Activated naive CD4-positive, alpha-beta T cell treated with anti-CD3 and anti-CD28 coated beads, Interleukin-2, amount 10 ng/mL, durations not matched to agents 7 days and 5 days (primary cell): ENCODE results near the gene SPOPL.
"Not testable (repeated sequence)": the region's sequence is repeated elsewhere in the genome, so short reads cannot be mapped to it uniquely, and the experiment has no call there.

Experiments
- CTCF ChIA-PET: fragments of 350-600 bp; sonication (Branson Sonifier 250); formaldehyde crosslinking; loops from one replicate; lab custom pipeline; 2021; ENCODE audit warnings: antibody characterized with exemption; lab: Charles Lee
- DNase-seq: peaks from one replicate; pipeline ENCODE4 v3.0.0-alpha.2; 2020
- H3K27ac Mint-ChIP-seq: one replicate; pipeline ENCODE4 v1.8.0; 2021; ENCODE audit warnings: mild to moderate bottlenecking, moderate library complexity, mixed read lengths
- H3K27me3 Mint-ChIP-seq: one replicate; pipeline ENCODE4 v1.8.0; 2021; ENCODE audit warnings: mild to moderate bottlenecking, mixed read lengths
- H3K36me3 Mint-ChIP-seq: one replicate; pipeline ENCODE4 v1.8.0; 2021; ENCODE audit warnings: mixed read lengths
- H3K4me1 Mint-ChIP-seq: one replicate; pipeline ENCODE4 v1.8.0; 2021; ENCODE audit warnings: mixed read lengths
- H3K4me3 Mint-ChIP-seq: one replicate; pipeline ENCODE4 v1.8.0; 2021; ENCODE audit warnings: mild to moderate bottlenecking, moderate library complexity, mixed read lengths
- H3K9me3 Mint-ChIP-seq: one replicate; pipeline ENCODE4 v1.8.0; 2021; ENCODE audit warnings: mixed read lengths

SPOPL gene

DNA sequence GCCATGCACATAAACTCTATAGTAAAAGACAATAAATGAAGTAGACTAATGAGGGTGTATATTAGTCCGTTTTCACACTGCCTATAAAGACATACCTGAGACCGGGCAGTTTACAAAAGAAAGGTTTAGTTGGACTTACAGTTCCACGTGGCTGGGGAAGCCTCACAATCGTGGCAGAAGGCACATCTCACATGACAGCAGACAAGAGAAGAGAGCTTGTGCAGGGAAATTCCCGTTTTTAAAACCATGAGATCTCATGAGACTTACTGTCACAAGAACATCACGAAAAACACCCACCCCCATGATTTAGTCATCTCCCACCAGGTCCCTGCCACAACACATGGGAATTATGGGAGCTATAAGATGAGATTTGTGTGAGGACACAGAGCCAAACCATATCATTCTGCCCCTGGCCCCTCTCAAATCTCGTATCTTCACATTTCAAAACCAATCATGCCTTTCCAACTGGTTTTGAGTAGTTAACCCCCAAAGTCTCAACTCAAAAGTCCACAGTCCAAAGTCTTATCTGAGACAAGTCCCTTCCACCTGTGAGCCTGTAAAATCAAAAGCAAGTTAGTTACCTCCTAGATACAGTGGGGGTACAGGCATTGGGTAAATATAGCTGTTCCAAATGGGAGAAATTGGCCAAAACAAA is 21.6 kb downstream of the SPOPL start:
- peaks cover 17% of the 10 kb centered on the region for H3K9me3 Mint-ChIP-seq
- H3K27ac Mint-ChIP-seq, H3K27me3 Mint-ChIP-seq, DNase-seq, CTCF ChIA-PET, H3K4me3 Mint-ChIP-seq: not testable (repeated sequence)
- peaks cover 26% of the 10 kb centered on the region for H3K36me3 Mint-ChIP-seq
- peaks cover 13% of the 10 kb centered on the region for H3K4me1 Mint-ChIP-seq

DNA sequence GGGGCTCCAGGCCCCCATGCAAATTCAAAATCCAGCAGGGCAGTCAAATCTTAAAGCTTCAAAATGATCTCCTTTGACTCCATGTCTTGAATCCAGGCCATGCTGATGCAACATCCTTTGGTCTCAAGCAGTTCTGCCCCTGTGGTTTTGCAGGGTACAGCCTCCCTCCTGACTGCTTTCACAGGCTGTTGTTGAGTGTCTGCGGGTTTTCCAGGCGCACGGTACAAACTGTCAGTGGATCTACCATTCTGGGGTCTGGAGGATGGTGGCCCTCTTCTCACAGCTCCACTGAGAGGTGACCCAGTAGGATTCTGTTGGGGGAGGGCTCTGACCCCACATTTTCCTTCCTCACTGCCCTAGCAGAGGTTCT is 22.1 kb downstream of the SPOPL start:
- peaks cover 17% of the 10 kb centered on the region for H3K9me3 Mint-ChIP-seq
- peaks cover 26% of the 10 kb centered on the region for H3K36me3 Mint-ChIP-seq
- H3K4me3 Mint-ChIP-seq, DNase-seq, H3K27ac Mint-ChIP-seq, H3K27me3 Mint-ChIP-seq, CTCF ChIA-PET: not testable (repeated sequence)
- peaks cover 13% of the 10 kb centered on the region for H3K4me1 Mint-ChIP-seq

DNA sequence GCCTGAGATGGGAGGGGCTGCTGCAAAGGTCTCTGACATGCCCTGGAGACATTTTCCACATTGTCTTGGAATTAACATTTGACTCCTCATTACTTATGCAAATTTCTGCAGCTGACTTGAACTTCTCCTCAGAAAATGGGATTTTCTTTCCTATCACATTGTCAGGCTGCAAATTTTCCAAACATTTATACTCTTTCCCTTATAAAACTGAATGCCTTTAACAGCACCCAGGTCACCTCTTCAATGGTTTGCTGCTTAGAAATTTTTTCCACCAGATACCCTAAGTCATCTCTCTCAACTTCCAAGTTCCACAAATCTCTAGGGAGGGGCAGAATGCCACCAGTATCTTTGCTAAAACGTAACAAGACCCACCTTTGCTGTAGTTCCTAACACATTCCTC is 22.8 kb downstream of the SPOPL start:
- CTCF ChIA-PET, H3K27ac Mint-ChIP-seq, H3K27me3 Mint-ChIP-seq, H3K4me3 Mint-ChIP-seq, DNase-seq: not testable (repeated sequence)
- H3K9me3 Mint-ChIP-seq = peaks cover 17% of the 10 kb centered on the region
- peaks cover 26% of the 10 kb centered on the region for H3K36me3 Mint-ChIP-seq
- peaks cover 13% of the 10 kb centered on the region for H3K4me1 Mint-ChIP-seq

DNA sequence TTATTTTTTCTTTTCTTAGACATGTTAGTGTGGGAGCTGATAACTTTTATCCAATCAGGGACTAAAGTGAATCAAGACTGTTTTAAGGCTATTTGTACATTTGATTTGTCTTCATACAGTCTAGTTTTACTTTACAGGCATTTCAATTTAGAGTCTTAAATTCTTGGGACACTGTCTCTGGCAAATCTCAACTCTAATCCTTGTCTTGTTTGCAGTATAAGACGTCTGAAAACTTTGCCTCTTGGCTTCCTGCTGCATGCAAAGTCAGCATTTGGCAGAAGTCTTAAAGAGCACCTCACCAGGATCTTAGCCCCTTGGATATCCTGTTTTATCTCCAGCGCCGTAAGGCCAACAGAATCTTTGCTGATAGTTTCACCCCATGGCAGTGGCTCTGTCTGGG is 30.3 kb downstream of the SPOPL start:
- H3K36me3 Mint-ChIP-seq = peaks cover 5% of the 10 kb centered on the region
- no peak overlapping the region for H3K4me3 Mint-ChIP-seq
- no peaks in the 10 kb centered on the region for H3K27me3 Mint-ChIP-seq
- DNase-seq = no peak
- CTCF ChIA-PET = no interaction called here
- no peaks in the 10 kb centered on the region for H3K9me3 Mint-ChIP-seq
- no peaks in the 10 kb centered on the region for H3K4me1 Mint-ChIP-seq
- H3K27ac Mint-ChIP-seq = no peak overlapping the region

DNA sequence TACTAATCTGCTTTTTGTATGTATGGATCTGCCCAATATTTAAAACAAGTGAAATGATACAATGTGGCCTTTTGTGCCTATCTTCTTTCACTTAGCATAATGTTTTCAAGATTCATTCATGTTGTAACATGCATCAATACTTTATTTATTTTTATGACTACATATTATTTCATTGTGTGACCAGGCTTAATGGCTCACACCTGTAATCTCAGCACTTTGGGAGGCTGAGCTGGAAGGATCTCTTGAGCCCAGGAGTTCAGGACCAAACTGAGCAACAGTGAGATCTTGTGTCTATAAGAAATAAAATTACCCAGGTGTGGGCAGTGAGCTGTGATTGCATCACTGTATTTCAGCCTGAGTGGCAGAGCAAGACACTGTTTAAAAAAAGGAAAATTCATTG is 33.2 kb downstream of the SPOPL start:
- peaks cover 8% of the 10 kb centered on the region for H3K9me3 Mint-ChIP-seq
- H3K27ac Mint-ChIP-seq = no peak overlapping the region
- peaks cover 15% of the 10 kb centered on the region for H3K36me3 Mint-ChIP-seq
- no peaks in the 10 kb centered on the region for H3K27me3 Mint-ChIP-seq
- DNase-seq = no peak
- H3K4me1 Mint-ChIP-seq = no peaks in the 10 kb centered on the region
- CTCF ChIA-PET = no interaction called here
- H3K4me3 Mint-ChIP-seq = no peak overlapping the region

DNA sequence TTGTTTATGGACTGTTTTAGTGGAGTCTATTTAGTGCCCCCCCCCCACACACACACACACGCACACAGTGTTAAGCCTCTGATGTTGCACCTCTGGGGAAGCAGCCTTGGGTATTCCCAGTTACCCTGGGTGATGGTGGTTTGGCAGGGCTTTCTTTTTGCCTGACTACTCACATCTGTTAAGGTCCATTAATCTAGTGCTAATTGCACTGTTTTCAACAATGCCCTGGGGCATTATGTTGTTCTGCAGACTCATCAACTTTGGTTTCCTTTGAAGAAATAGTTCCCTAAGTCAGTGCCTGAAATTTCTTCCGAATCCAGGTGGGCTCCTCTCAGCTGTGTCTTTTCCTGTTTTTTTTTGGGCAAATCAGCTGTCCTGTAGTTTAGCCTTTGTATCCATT is 34.7 kb downstream of the SPOPL start:
- DNase-seq = no peak
- Mint-ChIP-seq H3K9me3 (peaks cover 10% of the 10 kb centered on the region), H3K36me3 (peaks cover 18% of the 10 kb centered on the region), H3K27ac (no peak overlapping the region), H3K4me1 (no peaks in the 10 kb centered on the region), H3K27me3 (no peaks in the 10 kb centered on the region), H3K4me3 (no peak overlapping the region)
- CTCF ChIA-PET = no interaction called here

DNA sequence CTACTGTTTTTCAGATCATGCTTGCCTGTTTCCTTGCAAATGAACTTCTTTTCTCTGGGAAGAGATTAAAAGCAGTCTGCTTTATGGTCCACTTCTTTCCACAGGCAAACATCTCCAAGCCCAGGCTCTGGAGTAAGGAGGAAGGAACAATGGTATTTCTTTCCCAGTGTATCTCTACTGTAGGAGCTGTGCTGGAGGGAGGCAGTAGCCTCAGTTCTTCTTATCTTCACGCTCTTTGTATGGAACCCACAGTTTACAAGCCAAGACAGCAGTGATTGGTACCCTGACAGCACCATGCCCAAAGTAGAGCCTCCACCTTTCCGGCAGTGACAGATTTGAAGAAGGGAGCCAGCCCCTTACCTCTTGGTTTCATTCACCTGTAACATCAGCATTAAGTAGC is 35.2 kb downstream of the SPOPL start:
- Mint-ChIP-seq H3K4me3 (no peak overlapping the region), H3K36me3 (peaks cover 21% of the 10 kb centered on the region)
- CTCF ChIA-PET = no interaction called here

DNA sequence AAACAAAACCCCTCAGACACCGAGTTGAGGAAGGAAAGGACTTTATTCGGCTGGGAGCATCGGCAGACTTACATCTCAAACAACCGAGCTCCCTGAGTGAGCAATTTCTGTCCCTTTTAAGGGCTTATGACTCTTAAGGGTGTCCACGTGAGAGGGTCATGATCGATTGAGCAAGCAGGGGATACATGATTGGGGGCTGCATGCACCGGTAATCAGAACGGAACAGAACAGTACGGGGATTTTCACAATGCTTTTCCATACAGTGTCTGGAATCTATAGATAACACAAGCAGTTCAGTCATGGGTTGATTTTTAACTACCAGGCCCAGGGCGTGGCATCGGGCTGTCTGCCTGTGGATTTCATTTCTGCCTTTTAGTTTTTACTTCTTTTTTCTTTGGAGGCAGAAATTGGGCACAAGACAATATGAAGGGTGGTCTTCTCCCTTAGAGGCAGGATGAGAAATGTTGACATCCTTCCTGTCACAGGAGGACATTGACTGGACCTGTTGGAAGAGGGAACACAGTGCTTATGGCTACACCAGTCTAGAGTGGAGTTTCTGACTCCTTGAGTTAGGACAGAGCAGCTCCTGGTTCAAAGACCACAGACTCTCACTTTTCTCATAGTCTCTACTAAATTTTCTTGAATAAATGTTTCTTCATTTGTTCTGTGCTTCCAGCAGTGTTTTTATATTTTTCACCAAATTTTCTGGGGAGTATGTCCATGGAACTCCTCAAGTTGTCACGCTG is 35.8 kb downstream of the SPOPL start:
- Mint-ChIP-seq H3K27me3 (no peaks in the 10 kb centered on the region), H3K36me3 (peaks cover 25% of the 10 kb centered on the region), H3K4me3 (no peak overlapping the region), H3K27ac (no peak overlapping the region), H3K9me3 (peaks cover 15% of the 10 kb centered on the region), H3K4me1 (no peaks in the 10 kb centered on the region)
- CTCF ChIA-PET = no interaction called here
- DNase-seq = no peak

More for the DNA sequence above, 35.2 kb downstream of the SPOPL start:
- Mint-ChIP-seq H3K27me3 (no peaks in the 10 kb centered on the region), H3K4me1 (no peaks in the 10 kb centered on the region), H3K27ac (no peak overlapping the region), H3K9me3 (peaks cover 12% of the 10 kb centered on the region)
- DNase-seq = no peak

DNA sequence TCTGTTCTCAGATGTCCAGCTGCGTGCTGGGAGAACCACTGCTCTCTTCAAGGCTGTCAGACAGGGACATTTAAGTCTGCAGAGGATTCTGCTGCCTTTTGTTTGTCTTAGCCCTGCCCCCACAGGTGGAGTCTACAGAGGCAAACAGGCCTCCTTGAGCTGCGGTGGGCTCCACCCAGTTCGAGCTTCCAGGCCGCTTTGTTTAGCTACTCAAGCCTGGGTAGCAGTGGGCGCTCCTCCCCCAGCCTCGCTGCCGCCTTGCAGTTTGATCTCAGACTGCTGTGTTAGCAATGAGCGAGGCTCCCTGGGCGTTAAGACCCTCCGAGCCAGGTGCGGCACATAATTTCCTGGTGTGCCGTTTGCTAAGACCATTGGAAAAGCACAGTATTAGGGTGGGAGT is 42.6 kb downstream of the SPOPL start:
- CTCF ChIA-PET, H3K4me1 Mint-ChIP-seq, H3K27ac Mint-ChIP-seq, H3K27me3 Mint-ChIP-seq, H3K4me3 Mint-ChIP-seq, DNase-seq, H3K9me3 Mint-ChIP-seq: not testable (repeated sequence)
- H3K36me3 Mint-ChIP-seq = peaks cover 12% of the 10 kb centered on the region

DNA sequence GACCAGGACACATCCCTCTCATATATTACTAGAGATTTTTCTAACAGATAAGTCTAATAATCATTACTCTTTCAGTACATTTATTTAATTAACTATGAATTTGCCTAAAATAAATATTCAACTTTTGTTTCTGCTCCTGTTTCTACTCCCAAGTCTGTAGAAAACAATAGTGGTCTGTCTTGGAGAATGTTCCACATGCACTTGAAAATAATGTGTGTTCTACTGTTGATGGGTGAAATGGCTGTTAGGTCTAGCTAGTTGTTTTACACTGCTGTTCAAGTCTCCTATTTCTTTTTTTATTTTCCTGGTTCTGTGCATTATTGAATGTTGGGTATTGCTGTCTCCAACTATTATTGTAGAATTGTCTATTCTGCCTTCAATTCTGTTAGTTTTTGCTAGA is 47.2 kb downstream of the SPOPL start:
- H3K4me3 Mint-ChIP-seq = no peak overlapping the region
- no peaks in the 10 kb centered on the region for H3K4me1 Mint-ChIP-seq
- H3K9me3 Mint-ChIP-seq = no peaks in the 10 kb centered on the region
- no peaks in the 10 kb centered on the region for H3K27me3 Mint-ChIP-seq
- H3K27ac Mint-ChIP-seq = no peak overlapping the region
- no peak for DNase-seq
- CTCF ChIA-PET = no interaction called here
- H3K36me3 Mint-ChIP-seq = peaks cover 17% of the 10 kb centered on the region

DNA sequence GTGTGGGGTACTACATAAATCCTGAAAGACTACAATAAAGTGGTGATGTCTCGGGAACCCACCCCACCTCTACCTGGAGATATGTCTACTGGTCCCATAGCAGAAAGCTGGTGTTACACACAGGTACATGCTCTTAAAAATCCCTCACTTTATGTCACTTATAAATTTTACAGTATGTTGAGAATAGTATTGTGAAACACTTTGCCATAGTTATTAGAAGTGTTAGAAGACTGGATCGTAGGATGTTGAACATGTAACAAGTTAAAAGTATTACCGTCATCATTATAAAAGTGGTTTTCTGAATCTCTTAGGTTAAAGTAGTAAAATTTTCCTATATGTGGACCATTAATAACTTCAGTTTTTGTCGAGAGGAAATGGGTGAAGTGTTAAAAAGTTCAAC is 48.6 kb downstream of the SPOPL start:
- CTCF ChIA-PET = no interaction called here
- Mint-ChIP-seq H3K27me3 (no peaks in the 10 kb centered on the region), H3K27ac (no peak overlapping the region), H3K36me3 (peaks cover 18% of the 10 kb centered on the region), H3K9me3 (no peaks in the 10 kb centered on the region), H3K4me3 (no peak overlapping the region), H3K4me1 (no peaks in the 10 kb centered on the region)
- DNase-seq = no peak

DNA sequence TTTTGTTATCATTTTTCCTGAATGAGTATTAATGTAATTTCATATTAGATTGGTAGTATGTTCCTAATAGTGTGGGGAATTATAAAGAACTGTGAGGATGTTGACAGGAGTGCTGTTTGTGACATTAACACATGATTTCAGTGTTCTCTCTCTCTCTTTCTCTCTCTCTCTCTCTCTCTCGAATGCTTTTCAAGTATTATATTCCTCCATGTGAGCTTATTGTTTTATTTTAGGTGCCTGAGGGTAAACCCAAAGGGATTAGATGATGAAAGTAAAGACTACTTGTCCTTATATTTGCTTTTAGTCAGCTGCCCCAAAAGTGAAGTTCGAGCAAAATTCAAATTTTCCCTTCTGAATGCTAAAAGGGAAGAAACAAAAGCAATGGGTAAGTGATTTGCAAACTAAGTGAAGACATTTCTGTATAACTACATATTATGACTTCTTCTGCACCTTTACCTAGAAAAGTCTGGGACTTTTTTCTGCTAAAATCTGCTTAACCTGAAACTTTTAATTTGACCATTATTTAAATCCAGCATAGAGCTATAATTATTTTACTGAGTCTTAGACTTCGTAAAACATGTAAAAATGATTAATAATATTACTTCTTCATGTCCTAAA is 49.2 kb downstream of the SPOPL start:
- DNase-seq = no peak
- no peaks in the 10 kb centered on the region for H3K9me3 Mint-ChIP-seq
- no peak overlapping the region for H3K4me3 Mint-ChIP-seq
- peaks cover 21% of the 10 kb centered on the region for H3K36me3 Mint-ChIP-seq
- CTCF ChIA-PET = no interaction called here
- no peaks in the 10 kb centered on the region for H3K4me1 Mint-ChIP-seq
- H3K27me3 Mint-ChIP-seq = no peaks in the 10 kb centered on the region
- no peak overlapping the region for H3K27ac Mint-ChIP-seq

DNA sequence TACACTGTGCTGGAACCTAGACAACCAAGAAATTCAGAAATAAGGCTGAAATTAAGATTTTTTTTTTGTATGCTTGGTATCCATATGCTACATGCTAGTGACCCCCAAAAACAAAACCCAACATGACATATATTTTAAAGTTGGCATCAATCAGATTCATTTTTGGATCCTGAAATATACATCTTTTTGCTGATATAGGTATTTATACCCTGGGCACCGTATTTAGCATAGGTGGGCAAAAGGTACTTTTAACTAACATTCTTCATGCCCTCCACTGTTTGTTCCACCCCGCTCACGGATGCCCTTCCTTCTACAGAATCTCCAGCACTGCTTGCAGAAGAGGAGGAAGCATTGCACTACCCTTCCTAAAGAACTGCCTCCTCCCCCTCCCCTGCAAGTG is 52.6 kb downstream of the SPOPL start:
- Mint-ChIP-seq H3K27ac (no peak overlapping the region), H3K9me3 (no peaks in the 10 kb centered on the region), H3K4me3 (no peak overlapping the region), H3K27me3 (no peaks in the 10 kb centered on the region), H3K4me1 (no peaks in the 10 kb centered on the region), H3K36me3 (peaks cover 24% of the 10 kb centered on the region)
- CTCF ChIA-PET = no interaction called here
- DNase-seq = no peak

DNA sequence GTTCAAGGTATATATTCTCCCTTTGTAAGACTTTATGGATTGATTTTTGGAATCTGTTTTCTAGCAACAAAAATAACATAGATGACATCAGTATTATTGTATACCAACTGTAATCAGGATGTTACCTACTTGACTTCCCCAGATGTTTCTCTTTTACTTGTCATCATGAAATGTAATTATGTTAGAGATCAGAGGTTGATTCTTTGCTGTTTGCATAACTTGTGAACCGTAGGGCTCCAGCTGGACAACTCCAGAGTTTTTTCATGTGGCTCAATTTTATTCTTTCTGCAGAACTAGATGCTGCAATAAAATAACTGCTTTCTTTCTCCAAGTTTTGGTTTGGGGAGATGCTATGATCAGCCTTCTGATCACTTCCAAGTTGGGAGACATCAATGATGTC is 58.1 kb downstream of the SPOPL start:
- no peak overlapping the region for H3K27ac Mint-ChIP-seq
- H3K4me1 Mint-ChIP-seq = no peaks in the 10 kb centered on the region
- no peak for DNase-seq
- H3K36me3 Mint-ChIP-seq = peaks cover 28% of the 10 kb centered on the region
- CTCF ChIA-PET = no interaction called here
- no peaks in the 10 kb centered on the region for H3K27me3 Mint-ChIP-seq
- H3K9me3 Mint-ChIP-seq = no peaks in the 10 kb centered on the region
- no peak overlapping the region for H3K4me3 Mint-ChIP-seq
